GM18502 (cell line): ENCODE data around the gene SRMS.
"Not testable (repeated sequence)": the region's sequence is repeated elsewhere in the genome, so short reads cannot be mapped to it uniquely, and the experiment has no call there.

Experiments used
- ATAC-seq: cut with Tn5 transposase; IDR thresholded peaks from one replicate; pipeline ENCODE4 v1.9.1; 2021; ENCODE audit warnings: mild to moderate bottlenecking; ENCODE audit not compliant: unreplicated experiment, poor library complexity

SRMS gene

GRCh38 chr20:63529861-63530787 is 17.4 kb downstream of the SRMS start:
- no peak for ATAC-seq

- no peak for ATAC-seq
Measured at GRCh38 chr20:63529180-63529860, 18.2 kb downstream of the SRMS start.

GRCh38 chr20:63527184-63527583 is 20.4 kb downstream of the SRMS start:
- no peak for ATAC-seq

GRCh38 chr20:63525971-63526370 is 21.6 kb downstream of the SRMS start:
- no peak for ATAC-seq

- no peak for ATAC-seq
Measured at GRCh38 chr20:63525185-63525584, 22.4 kb downstream of the SRMS start.

GRCh38 chr20:63522981-63523611 is 24.5 kb downstream of the SRMS start:
- ATAC-seq, result no peak

GRCh38 chr20:63522091-63522868 is 25.3 kb downstream of the SRMS start:
- ATAC-seq, result no peak

GRCh38 chr20:63521602-63522001 is 25.9 kb downstream of the SRMS start:
- no peak for ATAC-seq

GRCh38 chr20:63520934-63521601 is 26.5 kb downstream of the SRMS start:
- peak; percentile 59 for ATAC-seq

- ATAC-seq, result peak; percentile 71
Measured at GRCh38 chr20:63520504-63520933, 27.0 kb downstream of the SRMS start, which contains the start of gene PPDPF. Gene PPDPF, plus strand, starts transcription at chr20:63520765. Its CDS starts 544 bp downstream, at chr20:63521309.

GRCh38 chr20:63519668-63520503 is 27.7 kb downstream of the SRMS start:
- ATAC-seq, result peak; percentile 42

GRCh38 chr20:63518946-63519667 is 28.4 kb downstream of the SRMS start:
- no peak for ATAC-seq

GRCh38 chr20:63518351-63518861 is 29.1 kb downstream of the SRMS start:
- ATAC-seq, result no peak

- no peak for ATAC-seq
Measured at GRCh38 chr20:63517376-63518309, 29.9 kb downstream of the SRMS start.

GRCh38 chr20:63514520-63514919 is 33.0 kb downstream of the SRMS start:
- not testable (repeated sequence) for ATAC-seq

- ATAC-seq, result no peak
Measured at GRCh38 chr20:63513207-63513606, 34.3 kb downstream of the SRMS start.

- ATAC-seq, result no peak
Measured at GRCh38 chr20:63509088-63509564, 38.4 kb downstream of the SRMS start.
